ENCODE data around the gene USP44. TPM values are rescaled to one million over a fixed set of nuclear protein-coding genes. Genes with fewer than 3 reads are reported as not detected.

USP44 gene
- total and polyA plus RNA-seq, 2 donors from 2014 or later, result 0.52 to 2.8 TPM

- Histone ChIP-seq H3K27ac (ENCODE audit: low read depth in 2 of 2, low read length in 2 of 2) (no peak overlapping the region), H3K36me3 (ENCODE audit: control insufficient read depth in 2 of 3, insufficient read depth in 3 of 3, low read length in 3 of 3) (no peaks in the 10 kb centered on the region), H3K4me3 (ENCODE audit: low read length in 3 of 3) (no peak overlapping the region), H3K4me1 (ENCODE audit: control insufficient read depth in 2 of 3, insufficient read depth in 2 of 3, low read depth in 1 of 3, low read length in 3 of 3) (no peaks in the 10 kb centered on the region), H3K9ac (ENCODE audit: low read length in 3 of 3) (no peak overlapping the region), H3K9me3 (ENCODE audit: control insufficient read depth in 2 of 3, insufficient read depth in 1 of 3, low read length in 3 of 3) (no peaks in the 10 kb centered on the region), H3K27me3 (ENCODE audit: control insufficient read depth, insufficient read depth, low read length) (no peaks in the 10 kb centered on the region)
- FAIRE-seq (no peak), DNase-seq (no peak)
- TF ChIP-seq, protein P1, sequence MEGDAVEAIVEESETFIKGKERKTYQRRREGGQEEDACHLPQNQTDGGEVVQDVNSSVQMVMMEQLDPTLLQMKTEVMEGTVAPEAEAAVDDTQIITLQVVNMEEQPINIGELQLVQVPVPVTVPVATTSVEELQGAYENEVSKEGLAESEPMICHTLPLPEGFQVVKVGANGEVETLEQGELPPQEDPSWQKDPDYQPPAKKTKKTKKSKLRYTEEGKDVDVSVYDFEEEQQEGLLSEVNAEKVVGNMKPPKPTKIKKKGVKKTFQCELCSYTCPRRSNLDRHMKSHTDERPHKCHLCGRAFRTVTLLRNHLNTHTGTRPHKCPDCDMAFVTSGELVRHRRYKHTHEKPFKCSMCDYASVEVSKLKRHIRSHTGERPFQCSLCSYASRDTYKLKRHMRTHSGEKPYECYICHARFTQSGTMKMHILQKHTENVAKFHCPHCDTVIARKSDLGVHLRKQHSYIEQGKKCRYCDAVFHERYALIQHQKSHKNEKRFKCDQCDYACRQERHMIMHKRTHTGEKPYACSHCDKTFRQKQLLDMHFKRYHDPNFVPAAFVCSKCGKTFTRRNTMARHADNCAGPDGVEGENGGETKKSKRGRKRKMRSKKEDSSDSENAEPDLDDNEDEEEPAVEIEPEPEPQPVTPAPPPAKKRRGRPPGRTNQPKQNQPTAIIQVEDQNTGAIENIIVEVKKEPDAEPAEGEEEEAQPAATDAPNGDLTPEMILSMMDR (IDR thresholded peaks at IDR 0.05; ENCODE audit: borderline replicate concordance, extremely low read depth, insufficient read depth), result no peak
- intact Hi-C loops (cut with DNase I), result no loop called here
Measured at GRCh38 chr12:95594136-95594535, 42.9 kb upstream of the USP44 start.

- no peak overlapping the region for H3K27ac ChIP-seq (ENCODE audit: low read depth in 2 of 2, low read length in 2 of 2)
- TF ChIP-seq, protein P1 (IDR thresholded peaks at IDR 0.05; ENCODE audit: borderline replicate concordance, extremely low read depth, insufficient read depth), result no peak
- H3K4me1 ChIP-seq (ENCODE audit: control insufficient read depth in 2 of 3, insufficient read depth in 2 of 3, low read depth in 1 of 3, low read length in 3 of 3), result no peaks in the 10 kb centered on the region
- H3K36me3 ChIP-seq (ENCODE audit: control insufficient read depth in 2 of 3, insufficient read depth in 3 of 3, low read length in 3 of 3), result no peaks in the 10 kb centered on the region
- no peak for FAIRE-seq
- DNase-seq, result no peak
- no peak overlapping the region for H3K9ac ChIP-seq (ENCODE audit: low read length in 3 of 3)
- H3K9me3 ChIP-seq (ENCODE audit: control insufficient read depth in 2 of 3, insufficient read depth in 1 of 3, low read length in 3 of 3), result no peaks in the 10 kb centered on the region
- no peaks in the 10 kb centered on the region for H3K27me3 ChIP-seq (ENCODE audit: control insufficient read depth, insufficient read depth, low read length)
- intact Hi-C loops (cut with DNase I), result no loop called here
- no peak overlapping the region for H3K4me3 ChIP-seq (ENCODE audit: low read length in 3 of 3)
Measured at GRCh38 chr12:95593266-95593871, 42.1 kb upstream of the USP44 start.

DNA sequence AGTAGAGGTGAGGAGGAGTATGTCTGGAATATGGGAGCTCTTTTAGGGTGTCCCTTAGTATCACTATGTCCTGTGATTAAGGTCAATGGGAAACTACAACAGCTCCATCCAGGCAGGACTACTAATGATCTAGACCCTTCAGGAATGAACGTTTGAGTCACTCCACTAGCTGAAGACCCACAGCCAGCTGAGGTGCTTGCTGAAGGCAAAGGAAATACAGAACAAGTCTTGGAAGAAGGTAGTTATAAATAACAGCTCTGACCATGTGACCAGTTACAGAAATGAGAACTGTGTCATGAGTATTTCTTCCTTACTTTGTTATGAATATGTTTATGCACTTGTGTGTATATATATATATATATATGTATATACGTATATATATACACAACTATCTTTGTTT, 40.5 kb upstream of the USP44 start:
- Histone ChIP-seq H3K27ac (ENCODE audit: low read depth in 2 of 2, low read length in 2 of 2) (no peak overlapping the region), H3K4me1 (ENCODE audit: control insufficient read depth in 2 of 3, insufficient read depth in 2 of 3, low read depth in 1 of 3, low read length in 3 of 3) (no peaks in the 10 kb centered on the region), H3K9me3 (ENCODE audit: control insufficient read depth in 2 of 3, insufficient read depth in 1 of 3, low read length in 3 of 3) (no peaks in the 10 kb centered on the region), H3K9ac (ENCODE audit: low read length in 3 of 3) (no peak overlapping the region), H3K27me3 (ENCODE audit: control insufficient read depth, insufficient read depth, low read length) (no peaks in the 10 kb centered on the region), H3K4me3 (ENCODE audit: low read length in 3 of 3) (no peak overlapping the region), H3K36me3 (ENCODE audit: control insufficient read depth in 2 of 3, insufficient read depth in 3 of 3, low read length in 3 of 3) (no peaks in the 10 kb centered on the region)
- FAIRE-seq, result no peak
- TF ChIP-seq, protein P1 (IDR thresholded peaks at IDR 0.05; ENCODE audit: borderline replicate concordance, extremely low read depth, insufficient read depth), result no peak
- DNase-seq, result no peak
- intact Hi-C loops (cut with DNase I), result no loop called here

GRCh38 chr12:95590775-95591174, 39.5 kb upstream of the USP44 start:
- Histone ChIP-seq H3K27me3 (ENCODE audit: control insufficient read depth, insufficient read depth, low read length) (no peaks in the 10 kb centered on the region), H3K36me3 (ENCODE audit: control insufficient read depth in 2 of 3, insufficient read depth in 3 of 3, low read length in 3 of 3) (no peaks in the 10 kb centered on the region), H3K27ac (ENCODE audit: low read depth in 2 of 2, low read length in 2 of 2) (no peak overlapping the region), H3K9ac (ENCODE audit: low read length in 3 of 3) (no peak overlapping the region), H3K4me3 (ENCODE audit: low read length in 3 of 3) (no peak overlapping the region), H3K9me3 (ENCODE audit: control insufficient read depth in 2 of 3, insufficient read depth in 1 of 3, low read length in 3 of 3) (no peaks in the 10 kb centered on the region), H3K4me1 (ENCODE audit: control insufficient read depth in 2 of 3, insufficient read depth in 2 of 3, low read depth in 1 of 3, low read length in 3 of 3) (no peaks in the 10 kb centered on the region)
- intact Hi-C loops (cut with DNase I), result no loop called here
- TF ChIP-seq, protein P1 (IDR thresholded peaks at IDR 0.05; ENCODE audit: borderline replicate concordance, extremely low read depth, insufficient read depth), result no peak
- no peak for DNase-seq
- FAIRE-seq, result no peak

All from kidney (tissue), 14 donors.